Ramos (cell line): ENCODE results near the gene TBXAS1.

Source experiments
- in situ Hi-C: fragments of 300-500 bp; cut with MboI; formaldehyde crosslinking; loops from one replicate; pipeline ENCODE4 v1.14.3; 2022; ENCODE audit warnings: low sequenced_read_pairs; ENCODE audit not compliant: unreplicated experiment

The TBXAS1 gene

GRCh38 chr7:139937715-139938114 is 108.7 kb downstream of the TBXAS1 start:
- in situ Hi-C loops: no loop called here

GRCh38 chr7:139940866-139941265 is 111.8 kb downstream of the TBXAS1 start:
- in situ Hi-C loops: no loop called here

GRCh38 chr7:139941421-139941820 is 112.4 kb downstream of the TBXAS1 start:
- in situ Hi-C loops: no loop called here

- in situ Hi-C loops: no loop called here
These were observed 112.8 kb downstream of the TBXAS1 start for GRCh38 chr7:139941866-139942265.

GRCh38 chr7:139942636-139943035 is 113.6 kb downstream of the TBXAS1 start:
- in situ Hi-C loops: no loop called here

- in situ Hi-C loops: no loop called here
These were observed 114.3 kb downstream of the TBXAS1 start for GRCh38 chr7:139943401-139943800.

- in situ Hi-C loops: no loop called here
These were observed 115.2 kb downstream of the TBXAS1 start for GRCh38 chr7:139944248-139944647.

- in situ Hi-C loops: no loop called here
These were observed 117.5 kb downstream of the TBXAS1 start for GRCh38 chr7:139946533-139946932.

- in situ Hi-C loops: no loop called here
These were observed 118.0 kb downstream of the TBXAS1 start for GRCh38 chr7:139947021-139947420.

- in situ Hi-C loops: no loop called here
These were observed 119.1 kb downstream of the TBXAS1 start for GRCh38 chr7:139948167-139948566.

- in situ Hi-C loops: no loop called here
These were observed 119.7 kb downstream of the TBXAS1 start for GRCh38 chr7:139948587-139949335.

GRCh38 chr7:139949629-139950028 is 120.6 kb downstream of the TBXAS1 start:
- in situ Hi-C loops: no loop called here

- in situ Hi-C loops: no loop called here
These were observed 121.9 kb downstream of the TBXAS1 start for GRCh38 chr7:139950881-139951525.

GRCh38 chr7:139953229-139953628 is 124.2 kb downstream of the TBXAS1 start:
- in situ Hi-C loops: no loop called here

- in situ Hi-C loops: no loop called here
These were observed 126.2 kb downstream of the TBXAS1 start for GRCh38 chr7:139955109-139955820.

- in situ Hi-C loops: no loop called here
These were observed 129.7 kb downstream of the TBXAS1 start for GRCh38 chr7:139958599-139959284.

GRCh38 chr7:139959285-139959628 is 130.2 kb downstream of the TBXAS1 start:
- in situ Hi-C loops: no loop called here

GRCh38 chr7:139959718-139960117 is 130.7 kb downstream of the TBXAS1 start:
- in situ Hi-C loops: no loop called here

GRCh38 chr7:139960157-139960556 is 131.1 kb downstream of the TBXAS1 start:
- in situ Hi-C loops: no loop called here

- in situ Hi-C loops: no loop called here
These were observed 137.0 kb downstream of the TBXAS1 start for GRCh38 chr7:139965942-139966628.
